ENCODE data around the gene LRCH1.

DNA sequence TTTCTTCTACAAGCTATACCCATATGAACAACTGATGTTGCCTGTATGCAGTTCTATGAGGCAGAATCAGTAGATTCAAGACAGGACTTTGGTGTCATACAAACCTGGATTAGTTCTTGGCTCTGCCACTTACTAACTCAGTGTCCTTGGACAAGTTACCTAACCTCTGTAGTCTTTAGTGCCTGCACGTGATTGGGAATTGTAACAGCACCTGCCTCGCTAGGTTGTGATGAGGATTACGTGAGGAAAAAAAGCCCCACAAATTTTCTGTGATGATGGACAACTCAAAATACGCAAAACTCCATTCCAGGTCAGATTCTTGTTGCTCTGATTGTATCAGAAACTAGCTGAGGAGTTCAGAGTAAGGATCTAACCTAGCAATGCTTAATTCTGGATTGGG is 89.3 kb downstream of the LRCH1 start:
- TF ChIP-seq, protein P1, sequence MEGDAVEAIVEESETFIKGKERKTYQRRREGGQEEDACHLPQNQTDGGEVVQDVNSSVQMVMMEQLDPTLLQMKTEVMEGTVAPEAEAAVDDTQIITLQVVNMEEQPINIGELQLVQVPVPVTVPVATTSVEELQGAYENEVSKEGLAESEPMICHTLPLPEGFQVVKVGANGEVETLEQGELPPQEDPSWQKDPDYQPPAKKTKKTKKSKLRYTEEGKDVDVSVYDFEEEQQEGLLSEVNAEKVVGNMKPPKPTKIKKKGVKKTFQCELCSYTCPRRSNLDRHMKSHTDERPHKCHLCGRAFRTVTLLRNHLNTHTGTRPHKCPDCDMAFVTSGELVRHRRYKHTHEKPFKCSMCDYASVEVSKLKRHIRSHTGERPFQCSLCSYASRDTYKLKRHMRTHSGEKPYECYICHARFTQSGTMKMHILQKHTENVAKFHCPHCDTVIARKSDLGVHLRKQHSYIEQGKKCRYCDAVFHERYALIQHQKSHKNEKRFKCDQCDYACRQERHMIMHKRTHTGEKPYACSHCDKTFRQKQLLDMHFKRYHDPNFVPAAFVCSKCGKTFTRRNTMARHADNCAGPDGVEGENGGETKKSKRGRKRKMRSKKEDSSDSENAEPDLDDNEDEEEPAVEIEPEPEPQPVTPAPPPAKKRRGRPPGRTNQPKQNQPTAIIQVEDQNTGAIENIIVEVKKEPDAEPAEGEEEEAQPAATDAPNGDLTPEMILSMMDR (IDR thresholded peaks at IDR 0.05; ENCODE audit: insufficient read depth, low read length), result no peak
- TF ChIP-seq POLR2AphosphoS5 (IDR thresholded peaks at IDR 0.05; ENCODE audit: low read depth), result no peak
- no peak for TF ChIP-seq GABPA (IDR thresholded peaks at IDR 0.05; ENCODE audit: low read depth)

Measured in HL-60 (cell line).